ENCODE results near the gene MBP. TPM values are rescaled to one million over a fixed set of nuclear protein-coding genes. Genes with fewer than 3 reads are reported as not detected.

Gene MBP
- polyA plus RNA-seq, 1 experiment: 2.1 TPM

DNA sequence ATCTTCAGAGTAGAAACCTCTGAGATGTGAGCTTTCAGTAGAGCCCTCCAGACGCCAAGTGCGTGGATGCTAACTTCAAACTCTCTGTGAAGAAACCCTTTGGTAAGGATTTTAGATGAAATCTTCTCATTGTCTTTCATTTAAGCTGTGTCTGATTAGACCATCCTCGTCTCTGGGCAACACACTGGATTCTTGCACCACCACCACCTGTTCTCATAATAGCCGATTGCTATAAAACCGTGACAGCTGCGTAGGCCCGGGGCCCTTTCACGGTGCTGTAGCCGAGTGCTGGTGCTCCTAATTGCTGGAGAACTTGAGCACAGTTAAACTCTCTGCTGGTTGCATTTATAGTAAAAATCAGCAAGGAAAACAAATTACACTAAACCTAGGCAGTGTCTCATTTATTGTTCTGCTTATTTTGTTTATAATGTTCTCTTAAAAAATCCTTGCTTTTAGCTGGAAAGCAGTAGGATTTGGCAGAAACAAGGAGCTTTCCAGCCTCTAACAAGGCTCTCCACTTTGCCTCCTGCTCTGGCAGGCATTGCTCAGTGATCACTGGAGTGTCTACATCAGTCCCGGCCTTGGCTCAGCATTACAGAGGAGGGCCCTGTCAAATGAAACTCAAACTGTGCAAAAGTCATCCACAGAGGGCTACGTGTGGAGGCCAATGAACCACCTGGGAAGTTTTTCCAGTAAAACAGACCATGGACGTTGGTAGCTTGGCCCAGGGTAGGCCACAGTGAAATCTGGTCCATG, 40.9 kb upstream of the MBP start:
- ChIA-PET POLR2A (no interaction called here), CTCF (interaction anchor here (1.2 kb wide), 1 partner anchor 173 kb away, joined by 3 read pairs; no protein-coding TSS in a partner anchor)
- no peak for DNase-seq (ENCODE audit: low read depth)
- no peaks in the 10 kb centered on the region for H3K36me3 ChIP-seq (ENCODE audit: control insufficient read depth, insufficient read depth, low read length)
- H3K27me3 ChIP-seq (ENCODE audit: control insufficient read depth, insufficient read depth, low read length): peaks cover 4% of the 10 kb centered on the region
- H3K4me3 ChIP-seq (ENCODE audit: low read depth, low read length): no peak overlapping the region
- no peak for TF ChIP-seq CTCF (IDR thresholded peaks at IDR 0.05; ENCODE audit: insufficient read depth, low read depth, low read length)

DNA sequence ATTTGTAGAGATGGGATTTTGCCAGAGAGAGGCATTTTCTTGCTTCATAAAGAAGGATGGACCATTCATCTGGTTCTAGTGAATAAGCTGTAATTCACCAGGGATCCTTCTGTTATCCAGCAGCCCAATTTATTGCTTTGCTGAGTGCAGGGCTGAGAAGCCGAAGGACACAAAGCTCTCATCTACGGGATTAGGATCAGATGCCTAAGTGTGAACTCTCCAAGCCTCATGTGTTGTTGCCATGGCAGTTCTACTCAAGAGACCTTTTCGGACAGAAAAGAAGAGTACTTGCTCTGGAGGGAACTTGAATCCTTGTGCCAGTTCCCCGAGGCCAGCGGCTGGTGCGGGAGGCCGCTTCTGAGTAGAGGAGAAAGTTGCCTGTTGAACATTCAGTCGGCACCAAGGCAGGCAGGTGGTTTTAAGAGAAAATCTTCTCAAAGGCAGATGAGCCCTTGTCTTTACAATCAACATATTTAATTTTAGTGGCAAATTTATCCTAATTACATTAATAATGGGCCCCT, 38.4 kb upstream of the MBP start:
- ChIA-PET CTCF (interaction anchor here (0.7 to 1.9 kb wide), 3 partner anchors 10 to 83 kb away, joined by 3 to 4 read pairs (median 4); no protein-coding TSS in a partner anchor), POLR2A (interaction anchor here (0.6 kb wide), 1 partner anchor 56 kb away, joined by 3 read pairs; no protein-coding TSS in a partner anchor)
- no peak for TF ChIP-seq CTCF (IDR thresholded peaks at IDR 0.05; ENCODE audit: insufficient read depth, low read depth, low read length)
- Histone ChIP-seq H3K36me3 (ENCODE audit: control insufficient read depth, insufficient read depth, low read length) (no peaks in the 10 kb centered on the region), H3K27me3 (ENCODE audit: control insufficient read depth, insufficient read depth, low read length) (peaks cover 4% of the 10 kb centered on the region), H3K4me3 (ENCODE audit: low read depth, low read length) (no peak overlapping the region)
- no peak for DNase-seq (ENCODE audit: low read depth)

GRCh38 chr18:77168811-77169311, 36.3 kb upstream of the MBP start:
- DNase-seq (ENCODE audit: low read depth): no peak
- CTCF ChIA-PET: interaction anchor here (1.0 to 1.5 kb wide), 2 partner anchors 9 to 43 kb away, joined by 4 read pairs; no protein-coding TSS in a partner anchor
- no peak for TF ChIP-seq CTCF (IDR thresholded peaks at IDR 0.05; ENCODE audit: insufficient read depth, low read depth, low read length)
- POLR2A ChIA-PET: no interaction called here
- no peaks in the 10 kb centered on the region for H3K36me3 ChIP-seq (ENCODE audit: control insufficient read depth, insufficient read depth, low read length)
- no peak overlapping the region for H3K4me3 ChIP-seq (ENCODE audit: low read depth, low read length)
- H3K27me3 ChIP-seq (ENCODE audit: control insufficient read depth, insufficient read depth, low read length): peaks cover 4% of the 10 kb centered on the region

- Histone ChIP-seq H3K27me3 (ENCODE audit: control insufficient read depth, insufficient read depth, low read length) (peaks cover 4% of the 10 kb centered on the region), H3K36me3 (ENCODE audit: control insufficient read depth, insufficient read depth, low read length) (no peaks in the 10 kb centered on the region), H3K4me3 (ENCODE audit: low read depth, low read length) (no peak overlapping the region)
- TF ChIP-seq CTCF (IDR thresholded peaks at IDR 0.05; ENCODE audit: insufficient read depth, low read depth, low read length): no peak
- POLR2A ChIA-PET: no interaction called here
- CTCF ChIA-PET: interaction anchor here (1.4 kb wide), 1 partner anchor 45 kb away, joined by 3 read pairs; no protein-coding TSS in a partner anchor
- peak; percentile 11 for DNase-seq (ENCODE audit: low read depth)
Measured at GRCh38 chr18:77167251-77167650, 34.7 kb upstream of the MBP start.

- Histone ChIP-seq H3K36me3 (ENCODE audit: control insufficient read depth, insufficient read depth, low read length) (no peaks in the 10 kb centered on the region), H3K27me3 (ENCODE audit: control insufficient read depth, insufficient read depth, low read length) (peaks cover 4% of the 10 kb centered on the region), H3K4me3 (ENCODE audit: low read depth, low read length) (no peak overlapping the region)
- ChIA-PET CTCF (interaction anchor here (1.2 kb wide), 1 partner anchor 8 kb away, joined by 4 read pairs; no protein-coding TSS in a partner anchor), POLR2A (no interaction called here)
- DNase-seq (ENCODE audit: low read depth): no peak
- TF ChIP-seq CTCF (IDR thresholded peaks at IDR 0.05; ENCODE audit: insufficient read depth, low read depth, low read length): no peak
Measured at GRCh38 chr18:77166523-77166922, 33.9 kb upstream of the MBP start.

Measured in BJ (cell line).